ENCODE measurements around the gene ERGIC1.

The ERGIC1 gene

GRCh38 chr5:172959824-172960799 is 126.1 kb downstream of the ERGIC1 start:
- H3K27ac Mint-ChIP-seq: peak overlapping the region; percentile 97
- DNase-seq: peak; percentile 31
- H3K4me3 Mint-ChIP-seq: peak overlapping the region; percentile 88
- peaks cover 14% of the 10 kb centered on the region for H3K27me3 Mint-ChIP-seq
- CTCF ChIA-PET: interaction anchor here (0.6 to 1.0 kb wide), 4 partner anchors 11 to 323 kb away, joined by 3 read pairs; no protein-coding TSS in a partner anchor
- H3K4me1 Mint-ChIP-seq: peaks cover 32% of the 10 kb centered on the region
- H3K36me3 Mint-ChIP-seq: peaks cover 10% of the 10 kb centered on the region
- H3K9me3 Mint-ChIP-seq: no peaks in the 10 kb centered on the region

DNA sequence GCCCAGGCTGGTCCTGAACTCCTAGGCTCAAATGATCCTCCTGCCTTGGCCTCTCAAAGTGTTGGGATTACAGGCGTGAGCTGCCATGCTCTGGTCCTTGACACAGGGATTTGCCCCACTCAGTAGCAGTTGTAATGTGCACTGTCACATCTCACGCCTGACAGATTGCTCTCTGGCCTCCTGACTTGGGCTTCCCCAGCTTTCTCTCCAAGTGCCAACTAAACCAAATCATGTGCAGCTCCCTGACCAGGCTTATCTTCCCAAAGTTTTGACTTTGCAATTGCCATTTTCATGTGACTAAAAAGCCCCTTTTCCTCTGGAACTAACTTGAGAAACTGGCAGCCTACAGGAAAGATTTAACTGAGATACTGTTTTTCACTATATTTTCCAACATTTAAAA is 135.9 kb downstream of the ERGIC1 start:
- no peaks in the 10 kb centered on the region for H3K9me3 Mint-ChIP-seq
- peaks cover 7% of the 10 kb centered on the region for H3K36me3 Mint-ChIP-seq
- no peak overlapping the region for H3K4me3 Mint-ChIP-seq
- H3K27ac Mint-ChIP-seq: no peak overlapping the region
- CTCF ChIA-PET: interaction anchor here (0.8 kb wide), 1 partner anchor 18 kb away, joined by 3 read pairs; no protein-coding TSS in a partner anchor
- DNase-seq: no peak
- H3K4me1 Mint-ChIP-seq: no peaks in the 10 kb centered on the region
- H3K27me3 Mint-ChIP-seq: no peaks in the 10 kb centered on the region

- no peak for DNase-seq
- H3K27ac Mint-ChIP-seq: no peak overlapping the region
- no peak overlapping the region for H3K4me3 Mint-ChIP-seq
- peaks cover 4% of the 10 kb centered on the region for H3K36me3 Mint-ChIP-seq
- no peaks in the 10 kb centered on the region for H3K27me3 Mint-ChIP-seq
- H3K9me3 Mint-ChIP-seq: no peaks in the 10 kb centered on the region
- CTCF ChIA-PET: interaction anchor here (0.6 to 1.5 kb wide), 2 partner anchors 12 to 31 kb away, joined by 3 to 4 read pairs; partner anchors contain the start of gene RPL26L1
- no peaks in the 10 kb centered on the region for H3K4me1 Mint-ChIP-seq
These were observed 137.4 kb downstream of the ERGIC1 start for GRCh38 chr5:172971482-172971881.

GRCh38 chr5:172972552-172972951 is 138.5 kb downstream of the ERGIC1 start:
- CTCF ChIA-PET: interaction anchor here (1.6 to 2.3 kb wide), 2 partner anchors 11 to 359 kb away, joined by 4 to 5 read pairs; partner anchors contain the start of gene ATP6V0E1
- no peaks in the 10 kb centered on the region for H3K9me3 Mint-ChIP-seq
- H3K27me3 Mint-ChIP-seq: no peaks in the 10 kb centered on the region
- DNase-seq: no peak
- H3K4me1 Mint-ChIP-seq: no peaks in the 10 kb centered on the region
- H3K27ac Mint-ChIP-seq: no peak overlapping the region
- H3K4me3 Mint-ChIP-seq: no peak overlapping the region
- H3K36me3 Mint-ChIP-seq: peaks cover 4% of the 10 kb centered on the region

- H3K27me3 Mint-ChIP-seq: peaks cover 3% of the 10 kb centered on the region
- H3K36me3 Mint-ChIP-seq: peaks cover 4% of the 10 kb centered on the region
- H3K4me1 Mint-ChIP-seq: no peaks in the 10 kb centered on the region
- no peaks in the 10 kb centered on the region for H3K9me3 Mint-ChIP-seq
- CTCF ChIA-PET: interaction anchor here (1.6 to 2.3 kb wide), 2 partner anchors 10 to 358 kb away, joined by 4 to 5 read pairs; partner anchors contain the start of gene ATP6V0E1
- no peak for DNase-seq
- no peak overlapping the region for H3K27ac Mint-ChIP-seq
- H3K4me3 Mint-ChIP-seq: no peak overlapping the region
These were observed 139.3 kb downstream of the ERGIC1 start for GRCh38 chr5:172973127-172973916.

- CTCF ChIA-PET: interaction anchor here (1.6 to 2.3 kb wide), 2 partner anchors 9 to 358 kb away, joined by 4 to 5 read pairs; partner anchors contain the start of gene ATP6V0E1
- H3K36me3 Mint-ChIP-seq: peaks cover 4% of the 10 kb centered on the region
- no peak overlapping the region for H3K4me3 Mint-ChIP-seq
- H3K9me3 Mint-ChIP-seq: no peaks in the 10 kb centered on the region
- H3K27ac Mint-ChIP-seq: no peak overlapping the region
- H3K27me3 Mint-ChIP-seq: peaks cover 5% of the 10 kb centered on the region
- no peaks in the 10 kb centered on the region for H3K4me1 Mint-ChIP-seq
- no peak for DNase-seq
These were observed 139.9 kb downstream of the ERGIC1 start for GRCh38 chr5:172973931-172974330.

- Mint-ChIP-seq H3K9me3 (no peaks in the 10 kb centered on the region), H3K27me3 (peaks cover 5% of the 10 kb centered on the region), H3K27ac (no peak overlapping the region), H3K4me3 (no peak overlapping the region), H3K36me3 (no peaks in the 10 kb centered on the region), H3K4me1 (no peaks in the 10 kb centered on the region)
- CTCF ChIA-PET: interaction anchor here (0.9 kb wide), 1 partner anchor 319 kb away, joined by 3 read pairs; no protein-coding TSS in a partner anchor
- no peak for DNase-seq
These were observed 141.2 kb downstream of the ERGIC1 start for GRCh38 chr5:172975289-172975688.

DNA sequence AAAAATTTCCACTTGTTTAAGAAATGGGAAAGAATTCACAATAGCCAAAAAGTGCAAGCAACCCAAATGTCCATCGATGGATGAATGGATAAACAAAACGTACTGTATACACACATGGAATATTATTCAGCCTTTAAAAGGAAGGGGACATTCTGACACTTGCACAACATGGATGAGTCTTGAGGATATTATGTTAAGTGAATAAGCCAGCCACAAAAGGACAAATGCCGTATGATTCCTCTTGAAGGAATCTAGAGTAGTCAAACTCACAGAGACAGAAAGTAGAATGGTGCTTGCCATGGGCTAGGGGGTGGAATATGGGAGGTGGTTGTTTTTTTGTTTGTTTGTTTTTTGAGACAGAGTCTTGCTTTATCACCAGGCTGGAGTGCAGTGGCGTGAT is 145.7 kb downstream of the ERGIC1 start:
- Mint-ChIP-seq H3K9me3 (no peaks in the 10 kb centered on the region), H3K4me1 (peaks cover 7% of the 10 kb centered on the region), H3K36me3 (peaks cover 6% of the 10 kb centered on the region), H3K27me3 (peaks cover 5% of the 10 kb centered on the region), H3K4me3 (no peak overlapping the region), H3K27ac (no peak overlapping the region)
- CTCF ChIA-PET: interaction anchor here (1.2 to 1.6 kb wide), 4 partner anchors 206 to 352 kb away, joined by 3 to 5 read pairs (median 4); no protein-coding TSS in a partner anchor
- no peak for DNase-seq

DNA sequence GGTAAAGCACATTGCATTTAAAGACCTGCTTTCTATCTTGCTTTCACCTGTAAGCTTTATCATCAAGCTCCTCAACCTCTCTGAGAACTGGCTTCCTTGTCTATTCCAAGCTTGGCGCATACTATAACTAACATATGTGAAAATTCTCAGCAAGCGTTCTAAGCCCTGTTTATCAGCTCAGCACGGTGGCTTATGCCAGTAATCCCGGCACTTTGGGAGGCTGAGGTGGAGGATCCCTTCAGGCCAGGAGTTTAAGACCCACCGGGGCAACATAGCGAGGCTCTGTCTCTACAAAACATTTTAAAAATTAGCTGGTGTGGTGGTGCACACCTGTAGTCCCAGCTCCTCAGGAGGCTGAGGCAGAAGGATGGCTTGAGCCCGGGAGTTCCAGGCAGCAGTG is 147.9 kb downstream of the ERGIC1 start:
- Mint-ChIP-seq H3K27me3 (peaks cover 5% of the 10 kb centered on the region), H3K9me3 (no peaks in the 10 kb centered on the region), H3K4me3 (no peak overlapping the region), H3K4me1 (peaks cover 22% of the 10 kb centered on the region), H3K27ac (no peak overlapping the region), H3K36me3 (peaks cover 20% of the 10 kb centered on the region)
- no peak for DNase-seq
- CTCF ChIA-PET: interaction anchor here (0.6 to 1.2 kb wide), 3 partner anchors 43 to 225 kb away, joined by 3 read pairs; no protein-coding TSS in a partner anchor

DNA sequence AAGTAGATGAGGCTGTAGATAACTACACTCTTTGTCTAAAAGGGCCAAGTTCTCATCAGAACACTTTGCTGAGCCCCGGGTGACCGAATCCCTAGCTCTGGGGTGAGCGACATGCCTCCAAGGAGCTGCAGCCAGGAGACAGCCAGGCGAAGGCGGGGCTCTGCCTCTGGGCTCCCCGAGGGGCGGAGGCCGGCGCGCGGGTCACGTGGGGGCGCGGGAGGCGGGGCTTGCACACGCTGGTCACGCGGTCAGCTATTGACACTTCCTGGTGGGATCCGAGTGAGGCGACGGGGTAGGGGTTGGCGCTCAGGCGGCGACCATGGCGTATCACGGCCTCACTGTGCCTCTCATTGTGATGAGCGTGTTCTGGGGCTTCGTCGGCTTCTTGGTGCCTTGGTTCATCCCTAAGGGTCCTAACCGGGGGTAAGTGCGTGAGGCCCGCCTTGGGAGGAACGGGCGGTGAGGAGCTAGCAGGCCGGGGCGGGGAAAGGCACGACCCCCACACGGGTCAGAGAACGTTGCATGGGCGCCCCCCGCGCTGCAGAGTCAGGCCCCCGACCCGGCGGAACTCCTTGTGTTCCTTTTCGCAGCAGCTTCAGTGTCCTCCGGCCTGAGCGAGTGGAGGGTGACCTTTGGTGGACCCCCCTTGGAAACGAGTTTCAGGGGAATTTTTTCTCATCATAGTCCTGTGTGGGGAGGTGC is 149.6 kb downstream of the ERGIC1 start, which contains the start of gene ATP6V0E1:
Gene ATP6V0E1, plus strand, starts transcription at position 230 of the 702 bp plus-strand sequence. Its CDS starts 90 bp downstream, at position 320.
- DNase-seq: peak; percentile 97
- Mint-ChIP-seq H3K27ac (peak within 1 kb of the TSS; percentile 99), H3K36me3 (peaks cover 30% of the 10 kb centered on the region), H3K9me3 (no peaks in the 10 kb centered on the region), H3K4me3 (peak within 1 kb of the TSS; percentile 98), H3K27me3 (no peaks in the 10 kb centered on the region), H3K4me1 (peaks cover 27% of the 10 kb centered on the region)
- CTCF ChIA-PET: interaction anchor here (0.7 to 2.9 kb wide), 16 partner anchors 10 to 348 kb away, joined by 3 to 23 read pairs (median 4); no protein-coding TSS in a partner anchor

- H3K27ac Mint-ChIP-seq: peak overlapping the region; percentile 99
- no peaks in the 10 kb centered on the region for H3K9me3 Mint-ChIP-seq
- no peaks in the 10 kb centered on the region for H3K27me3 Mint-ChIP-seq
- CTCF ChIA-PET: interaction anchor here (0.7 to 2.9 kb wide), 16 partner anchors 11 to 347 kb away, joined by 3 to 23 read pairs (median 4); no protein-coding TSS in a partner anchor
- H3K36me3 Mint-ChIP-seq: peaks cover 31% of the 10 kb centered on the region
- DNase-seq: peak; percentile 84
- H3K4me1 Mint-ChIP-seq: peaks cover 27% of the 10 kb centered on the region
- peak overlapping the region; percentile 98 for H3K4me3 Mint-ChIP-seq
These were observed 150.3 kb downstream of the ERGIC1 start for GRCh38 chr5:172984244-172984953.

- peak overlapping the region; percentile 80 for H3K27ac Mint-ChIP-seq
- H3K4me3 Mint-ChIP-seq: peak overlapping the region; percentile 72
- H3K36me3 Mint-ChIP-seq: peaks cover 31% of the 10 kb centered on the region
- peaks cover 27% of the 10 kb centered on the region for H3K4me1 Mint-ChIP-seq
- no peaks in the 10 kb centered on the region for H3K27me3 Mint-ChIP-seq
- CTCF ChIA-PET: interaction anchor here (1.9 to 2.9 kb wide), 2 partner anchors 9 to 72 kb away, joined by 4 to 10 read pairs; no protein-coding TSS in a partner anchor
- no peak for DNase-seq
- no peaks in the 10 kb centered on the region for H3K9me3 Mint-ChIP-seq
These were observed 151.5 kb downstream of the ERGIC1 start for GRCh38 chr5:172985596-172985995.
